NB4 (cell line): ENCODE results near the gene RNF31.
"Not testable (repeated sequence)": the region's sequence is repeated elsewhere in the genome, so short reads cannot be mapped to it uniquely, and the experiment has no call there.

Source experiments
- DNase-seq: peaks from one replicate; pipeline ENCODE4 v3.0.0; 2010; ENCODE audit warnings: low read depth
- H3K4me3 ChIP-seq: one replicate; pipeline ENCODE4 v1.5.1; 2011; ENCODE audit warnings: mild to moderate bottlenecking, low read depth, low read length, moderate library complexity
- CTCF ChIP-seq: IDR thresholded peaks from one replicate; pipeline ENCODE4 v1.5.1; 2012; ENCODE audit warnings: low read depth, low read length
- MAX ChIP-seq: IDR thresholded peaks from 2 replicates; pipeline ENCODE4 v1.6.1; 2011; ENCODE audit warnings: low read depth, low read length
- MYC ChIP-seq: IDR thresholded peaks from 2 replicates; pipeline ENCODE4 v1.6.1; 2011; ENCODE audit warnings: low read depth, low read length
- POLR2A ChIP-seq: IDR thresholded peaks from 2 replicates; pipeline ENCODE4 v1.6.1; 2011; ENCODE audit warnings: mild to moderate bottlenecking; ENCODE audit not compliant: insufficient read length; ENCODE audit errors: extremely low read depth

The RNF31 gene

GRCh38 chr14:24195186-24196070 is 48.1 kb downstream of the RNF31 start, which contains the start of gene TM9SF1:
TSS of gene TM9SF1 (minus strand) at chr14:24195441. CDS start at chr14:24195019, 422 bp downstream.
- peak; percentile 96 for DNase-seq
- TF ChIP-seq MAX (peak; percentile 15), CTCF (no peak), MYC (peak; percentile 61), POLR2A (peak; percentile 66)
- peak within 1 kb of the TSS; percentile 89 for H3K4me3 ChIP-seq

- peak; percentile 85 for TF ChIP-seq MAX
- no peak for TF ChIP-seq POLR2A
- TF ChIP-seq MYC: peak; percentile 86
- no peak for TF ChIP-seq CTCF
- H3K4me3 ChIP-seq: peak overlapping the region; percentile 89
Observed at GRCh38 chr14:24196071-24197055, 49.1 kb downstream of the RNF31 start.

GRCh38 chr14:24197056-24197450 is 49.8 kb downstream of the RNF31 start:
- no peak for TF ChIP-seq POLR2A
- DNase-seq: no peak
- peak overlapping the region; percentile 7 for H3K4me3 ChIP-seq

More at GRCh38 chr14:24196071-24197055, 49.1 kb downstream of the RNF31 start:
- DNase-seq: peak; percentile 68

GRCh38 chr14:24198814-24199524 is 51.7 kb downstream of the RNF31 start:
- TF ChIP-seq POLR2A (no peak), MAX (no peak), CTCF (no peak), MYC (no peak)
- DNase-seq: no peak
- no peak overlapping the region for H3K4me3 ChIP-seq

GRCh38 chr14:24202538-24202937 is 55.2 kb downstream of the RNF31 start:
- H3K4me3 ChIP-seq, DNase-seq: not testable (repeated sequence)

- not testable (repeated sequence) for H3K4me3 ChIP-seq, DNase-seq
Observed at GRCh38 chr14:24203249-24203886, 56.1 kb downstream of the RNF31 start.
